Measurements from ENCODE around the gene MAMSTR. TPM values are rescaled to one million over a fixed set of nuclear protein-coding genes. Genes with fewer than 3 reads are reported as not detected.
"Not testable (repeated sequence)": the region's sequence is repeated elsewhere in the genome, so short reads cannot be mapped to it uniquely, and the experiment has no call there.

MAMSTR gene
- total and polyA plus RNA-seq, 4 donors = 0.89 to 6.6 (median 3.3) TPM

DNA sequence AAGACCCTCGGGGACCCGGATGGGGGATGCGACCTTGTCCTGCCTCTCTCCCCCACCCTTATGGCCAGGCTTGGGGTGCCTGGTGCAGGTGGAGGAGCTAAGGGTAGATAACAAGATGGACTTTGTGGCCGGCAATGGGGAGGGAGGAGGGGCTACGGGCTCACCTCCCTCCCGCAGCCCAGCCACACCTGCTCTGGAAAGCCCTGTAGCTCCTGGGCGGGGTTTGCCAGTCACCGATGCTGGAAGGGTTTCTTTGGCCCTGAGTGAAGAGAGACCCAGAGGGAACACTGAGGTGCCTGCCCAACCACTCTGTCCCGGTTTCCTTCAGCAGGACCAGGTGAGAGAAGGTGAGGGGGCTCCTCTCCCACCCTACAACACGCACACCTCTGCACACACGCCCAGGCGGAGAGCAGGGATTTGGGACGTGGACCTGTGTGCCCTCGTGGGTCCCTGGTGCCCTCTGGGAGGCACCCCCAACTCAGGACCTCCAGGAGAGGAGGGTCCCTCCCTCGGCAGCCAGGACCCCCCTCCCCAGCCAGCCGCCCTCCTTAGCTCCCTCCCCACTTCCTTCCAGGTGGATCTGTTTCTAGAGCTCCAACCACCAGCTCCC lies 23.7 kb downstream of the MAMSTR start, which contains the start of gene FUT2:
TSS of gene FUT2 (plus strand) at position 229 of the 610 bp plus-strand sequence. CDS start 6,986 bp downstream, outside the sequence.
- 28% methylated on average over 11 of the region's 16 CpGs for WGBS (ENCODE audit: insufficient coverage)
- Histone ChIP-seq H3K27me3 (ENCODE audit: control insufficient read depth, insufficient read depth, low read length) (peaks cover 24% of the 10 kb centered on the region), H3K9me3 (ENCODE audit: control insufficient read depth, insufficient read depth, low read length) (no peaks in the 10 kb centered on the region), H3K27ac (ENCODE audit: low read depth, low read length) (no peak within 1 kb of the TSS), H3K4me3 (ENCODE audit: low read depth, low read length) (no peak within 1 kb of the TSS), H3K4me1 (ENCODE audit: control insufficient read depth, insufficient read depth, low read length) (peaks cover 12% of the 10 kb centered on the region), H3K36me3 (ENCODE audit: control insufficient read depth, insufficient read depth, low read length) (no peaks in the 10 kb centered on the region)
- DNase-seq (ENCODE audit: low read depth in 4 of 6, low spot score in 6 of 6) = no peak

DNA sequence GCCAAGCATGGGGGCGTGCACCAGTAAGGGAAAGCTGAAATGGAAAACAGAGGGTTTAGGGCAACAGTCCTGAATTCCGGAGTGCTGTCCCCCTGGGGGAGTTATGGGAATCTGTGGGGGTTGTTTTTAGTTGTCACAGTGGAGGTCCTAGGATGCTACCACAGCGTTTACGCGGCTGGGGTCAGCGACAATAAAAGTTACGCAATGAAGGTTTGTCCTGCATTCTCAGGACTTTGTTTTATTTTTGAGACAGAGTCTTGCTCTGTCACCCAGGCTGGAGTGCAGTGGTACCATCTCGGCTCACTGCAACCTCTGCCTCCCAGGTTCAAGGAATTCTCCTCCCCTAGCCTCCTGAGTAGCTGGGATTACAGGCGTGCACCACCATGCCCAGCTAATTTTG lies 25.9 kb downstream of the MAMSTR start:
- H3K9me3 ChIP-seq (ENCODE audit: control insufficient read depth, insufficient read depth, low read length); H3K27ac ChIP-seq (ENCODE audit: low read depth, low read length); H3K4me3 ChIP-seq (ENCODE audit: low read depth, low read length); DNase-seq (ENCODE audit: low read depth in 4 of 6, low spot score in 6 of 6); H3K36me3 ChIP-seq (ENCODE audit: control insufficient read depth, insufficient read depth, low read length): not testable (repeated sequence)
- Histone ChIP-seq H3K27me3 (ENCODE audit: control insufficient read depth, insufficient read depth, low read length) (peaks cover 24% of the 10 kb centered on the region), H3K4me1 (ENCODE audit: control insufficient read depth, insufficient read depth, low read length) (peaks cover 12% of the 10 kb centered on the region)
- 84% methylated on average over 7 of the region's 9 CpGs for whole genome bisulfite sequencing (ENCODE audit: insufficient coverage)

DNA sequence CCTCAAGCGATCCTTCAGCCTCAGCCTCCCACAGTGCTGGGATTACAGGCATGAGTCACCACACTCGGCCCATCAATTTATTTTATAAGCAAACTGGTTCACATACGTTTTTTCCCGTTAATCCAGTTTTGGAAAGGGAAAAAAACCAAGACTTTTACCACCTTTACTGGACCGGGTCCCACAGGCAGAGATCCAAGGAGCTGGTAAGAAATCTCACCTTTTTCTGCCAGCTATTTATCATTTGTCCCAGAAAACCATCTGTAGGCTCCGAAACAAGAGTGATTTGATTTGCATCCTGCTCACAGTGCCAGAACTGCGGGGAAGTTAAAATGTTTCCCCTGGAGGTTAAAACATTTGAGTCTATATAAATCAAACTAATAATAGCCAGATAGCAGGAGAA lies 30.1 kb downstream of the MAMSTR start:
- 62% methylated on average over 4 of the region's 7 CpGs for WGBS (ENCODE audit: insufficient coverage)
- Histone ChIP-seq H3K36me3 (ENCODE audit: control insufficient read depth, insufficient read depth, low read length) (no peaks in the 10 kb centered on the region), H3K9me3 (ENCODE audit: control insufficient read depth, insufficient read depth, low read length) (no peaks in the 10 kb centered on the region), H3K27ac (ENCODE audit: low read depth, low read length) (no peak overlapping the region), H3K4me1 (ENCODE audit: control insufficient read depth, insufficient read depth, low read length) (peaks cover 10% of the 10 kb centered on the region), H3K27me3 (ENCODE audit: control insufficient read depth, insufficient read depth, low read length) (no peaks in the 10 kb centered on the region), H3K4me3 (ENCODE audit: low read depth, low read length) (no peak overlapping the region)
- peak in 2 of 6 donors; percentile 54 to 87 for DNase-seq (ENCODE audit: low read depth in 4 of 6, low spot score in 6 of 6)

DNA sequence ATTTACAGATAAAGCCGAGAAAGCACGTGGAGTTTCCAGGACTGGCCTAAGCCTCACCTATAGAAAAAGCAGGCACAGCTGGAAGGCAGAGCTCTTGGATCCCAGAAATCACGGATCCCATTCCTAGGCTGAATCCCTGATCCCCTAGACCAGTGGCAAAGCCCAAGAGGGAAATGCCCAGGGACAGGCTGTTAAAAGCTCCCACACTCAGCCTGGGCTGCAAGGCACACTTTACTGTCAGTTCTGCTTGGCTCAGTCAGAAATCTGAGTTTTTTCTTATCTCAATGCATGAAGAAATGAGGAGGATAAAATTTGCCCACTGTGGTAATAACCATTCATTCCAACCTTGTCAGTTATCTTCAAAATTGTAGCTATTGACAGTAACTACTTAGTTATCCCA lies 31.7 kb downstream of the MAMSTR start:
- H3K4me1 ChIP-seq (ENCODE audit: control insufficient read depth, insufficient read depth, low read length) = peaks cover 25% of the 10 kb centered on the region
- 88% methylated on average over 3 of the region's 3 CpGs for WGBS (ENCODE audit: insufficient coverage)
- H3K9me3 ChIP-seq (ENCODE audit: control insufficient read depth, insufficient read depth, low read length) = no peaks in the 10 kb centered on the region
- no peak overlapping the region for H3K4me3 ChIP-seq (ENCODE audit: low read depth, low read length)
- H3K36me3 ChIP-seq (ENCODE audit: control insufficient read depth, insufficient read depth, low read length) = no peaks in the 10 kb centered on the region
- no peaks in the 10 kb centered on the region for H3K27me3 ChIP-seq (ENCODE audit: control insufficient read depth, insufficient read depth, low read length)
- no peak overlapping the region for H3K27ac ChIP-seq (ENCODE audit: low read depth, low read length)
- DNase-seq (ENCODE audit: low read depth in 4 of 6, low spot score in 6 of 6) = no peak

DNA sequence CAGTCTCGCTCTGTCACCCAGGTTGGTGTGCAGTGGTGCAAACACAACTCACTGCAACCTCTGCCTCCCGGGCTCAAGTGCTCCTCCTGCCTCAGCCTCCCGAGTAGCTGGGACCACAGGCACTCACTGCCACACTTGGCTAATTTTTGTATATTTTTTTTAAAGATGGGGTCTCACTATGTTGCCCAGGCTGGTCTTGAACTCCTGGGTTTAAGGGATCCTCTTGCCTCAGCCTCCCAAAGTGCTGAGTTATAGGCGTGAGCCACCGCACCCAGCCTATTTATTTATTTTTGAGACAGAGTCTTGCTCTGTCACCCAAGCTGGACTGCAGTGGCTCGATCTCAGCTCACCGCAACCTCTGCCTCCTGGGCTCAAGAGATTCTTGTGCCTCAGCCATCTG lies 32.9 kb downstream of the MAMSTR start:
- not testable (repeated sequence) for H3K27me3 ChIP-seq (ENCODE audit: control insufficient read depth, insufficient read depth, low read length); H3K27ac ChIP-seq (ENCODE audit: low read depth, low read length); DNase-seq (ENCODE audit: low read depth in 4 of 6, low spot score in 6 of 6); H3K4me3 ChIP-seq (ENCODE audit: low read depth, low read length); H3K9me3 ChIP-seq (ENCODE audit: control insufficient read depth, insufficient read depth, low read length); H3K36me3 ChIP-seq (ENCODE audit: control insufficient read depth, insufficient read depth, low read length)
- peaks cover 25% of the 10 kb centered on the region for H3K4me1 ChIP-seq (ENCODE audit: control insufficient read depth, insufficient read depth, low read length)
- 93% methylated on average over 6 of the region's 7 CpGs for WGBS (ENCODE audit: insufficient coverage)

DNA sequence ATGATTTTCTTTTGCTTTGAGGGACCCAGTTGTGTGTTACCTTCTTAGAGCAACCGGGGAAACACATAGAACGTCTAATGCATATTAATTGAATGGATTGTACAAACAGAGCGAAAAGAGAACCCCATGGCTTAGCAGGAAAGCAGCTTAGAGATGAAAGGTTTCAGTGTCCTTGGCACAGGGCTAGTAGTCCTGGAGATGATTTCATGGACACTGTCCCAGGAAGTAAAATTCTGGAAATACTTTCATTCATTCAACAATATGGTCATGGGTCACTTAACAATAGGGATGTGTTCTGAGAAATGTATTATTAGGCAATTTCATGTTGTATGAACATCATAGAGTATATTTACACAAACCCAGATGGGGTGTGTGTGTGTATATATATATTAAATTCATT lies 33.4 kb downstream of the MAMSTR start:
- Histone ChIP-seq H3K9me3 (ENCODE audit: control insufficient read depth, insufficient read depth, low read length) (no peaks in the 10 kb centered on the region), H3K36me3 (ENCODE audit: control insufficient read depth, insufficient read depth, low read length) (no peaks in the 10 kb centered on the region), H3K4me1 (ENCODE audit: control insufficient read depth, insufficient read depth, low read length) (peaks cover 25% of the 10 kb centered on the region), H3K27me3 (ENCODE audit: control insufficient read depth, insufficient read depth, low read length) (no peaks in the 10 kb centered on the region), H3K27ac (ENCODE audit: low read depth, low read length) (peak overlapping the region; percentile 33), H3K4me3 (ENCODE audit: low read depth, low read length) (no peak overlapping the region)
- WGBS (ENCODE audit: insufficient coverage) = 40% methylated on average over 2 of the region's 3 CpGs
- peak in 2 of 6 donors; percentile 44 to 57 for DNase-seq (ENCODE audit: low read depth in 4 of 6, low spot score in 6 of 6)

DNA sequence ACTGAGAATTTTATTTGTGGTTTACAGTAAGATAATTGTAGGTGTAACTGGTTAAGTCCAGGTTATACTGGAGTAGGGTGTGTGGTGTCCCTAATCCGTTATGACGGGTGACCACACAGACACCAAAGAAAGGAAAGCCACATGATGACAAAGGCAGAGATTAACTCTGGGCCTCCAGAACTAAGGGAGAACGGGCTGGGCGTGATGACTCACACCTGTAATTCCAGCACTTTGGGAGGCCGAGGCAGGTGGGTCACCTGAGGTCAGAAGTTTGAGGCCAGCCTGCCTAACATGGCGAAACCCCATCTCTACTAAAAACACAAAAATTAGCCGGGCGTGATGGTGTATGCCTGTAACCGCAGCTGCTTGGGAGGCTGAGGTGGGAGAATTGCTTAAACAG lies 33.9 kb downstream of the MAMSTR start:
- 88% methylated on average over 4 of the region's 9 CpGs for WGBS (ENCODE audit: insufficient coverage)
- Histone ChIP-seq H3K4me1 (ENCODE audit: control insufficient read depth, insufficient read depth, low read length) (peaks cover 25% of the 10 kb centered on the region), H3K27me3 (ENCODE audit: control insufficient read depth, insufficient read depth, low read length) (no peaks in the 10 kb centered on the region), H3K9me3 (ENCODE audit: control insufficient read depth, insufficient read depth, low read length) (no peaks in the 10 kb centered on the region), H3K4me3 (ENCODE audit: low read depth, low read length) (no peak overlapping the region), H3K36me3 (ENCODE audit: control insufficient read depth, insufficient read depth, low read length) (peaks cover 3% of the 10 kb centered on the region), H3K27ac (ENCODE audit: low read depth, low read length) (peak overlapping the region; percentile 33)
- no peak for DNase-seq (ENCODE audit: low read depth in 4 of 6, low spot score in 6 of 6)

DNA sequence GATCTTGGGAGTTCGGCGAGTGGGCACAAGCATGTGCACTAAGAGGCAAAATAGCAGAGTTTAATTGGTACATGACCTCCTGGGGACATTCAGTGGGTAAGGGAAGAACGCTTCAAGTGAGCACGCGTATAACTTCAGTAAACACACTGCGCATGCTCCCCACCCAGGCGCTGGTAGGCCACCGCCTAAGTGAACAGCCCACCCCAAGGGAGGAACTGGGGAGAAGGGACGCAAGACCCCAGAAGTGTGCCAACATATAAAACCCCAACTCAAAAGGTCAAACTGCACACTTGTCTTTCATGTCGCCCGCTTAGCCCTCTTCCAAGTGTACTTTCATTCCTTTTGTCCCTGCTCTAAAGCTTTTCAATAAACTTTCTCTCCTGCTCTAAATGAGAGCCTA lies 36.2 kb downstream of the MAMSTR start:
- DNase-seq (ENCODE audit: low read depth in 4 of 6, low spot score in 6 of 6) = peak; percentile 63 to 94 (median 74)
- 13% methylated on average over 11 of the region's 11 CpGs for WGBS (ENCODE audit: insufficient coverage)
- Histone ChIP-seq H3K4me1 (ENCODE audit: control insufficient read depth, insufficient read depth, low read length) (peaks cover 25% of the 10 kb centered on the region), H3K4me3 (ENCODE audit: low read depth, low read length) (peak overlapping the region; percentile 3), H3K27me3 (ENCODE audit: control insufficient read depth, insufficient read depth, low read length) (no peaks in the 10 kb centered on the region), H3K27ac (ENCODE audit: low read depth, low read length) (peak overlapping the region; percentile 58), H3K9me3 (ENCODE audit: control insufficient read depth, insufficient read depth, low read length) (no peaks in the 10 kb centered on the region), H3K36me3 (ENCODE audit: control insufficient read depth, insufficient read depth, low read length) (peaks cover 7% of the 10 kb centered on the region)

DNA sequence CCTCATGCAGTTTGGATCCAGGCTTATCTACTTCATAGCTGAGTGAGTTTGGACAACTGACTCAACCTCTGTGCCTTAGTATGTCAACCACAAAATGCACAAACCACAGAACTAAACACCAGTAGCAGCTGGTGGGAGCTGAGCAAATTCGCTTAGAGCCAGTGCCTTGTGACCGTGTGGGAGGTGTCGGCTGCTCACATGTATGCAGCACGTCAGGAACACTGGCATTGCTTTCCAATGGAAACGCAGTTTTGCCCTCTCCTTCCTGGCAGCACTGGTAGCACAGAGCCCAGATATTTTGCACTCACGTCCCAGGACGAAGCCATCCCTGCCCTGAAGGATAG lies 38.4 kb downstream of the MAMSTR start:
- Histone ChIP-seq H3K9me3 (ENCODE audit: control insufficient read depth, insufficient read depth, low read length) (no peaks in the 10 kb centered on the region), H3K36me3 (ENCODE audit: control insufficient read depth, insufficient read depth, low read length) (peaks cover 7% of the 10 kb centered on the region), H3K4me3 (ENCODE audit: low read depth, low read length) (no peak overlapping the region), H3K27ac (ENCODE audit: low read depth, low read length) (no peak overlapping the region), H3K4me1 (ENCODE audit: control insufficient read depth, insufficient read depth, low read length) (peaks cover 25% of the 10 kb centered on the region), H3K27me3 (ENCODE audit: control insufficient read depth, insufficient read depth, low read length) (no peaks in the 10 kb centered on the region)
- WGBS (ENCODE audit: insufficient coverage) = 87% methylated on average over 7 of the region's 7 CpGs
- no peak for DNase-seq (ENCODE audit: low read depth in 4 of 6, low spot score in 6 of 6)

DNA sequence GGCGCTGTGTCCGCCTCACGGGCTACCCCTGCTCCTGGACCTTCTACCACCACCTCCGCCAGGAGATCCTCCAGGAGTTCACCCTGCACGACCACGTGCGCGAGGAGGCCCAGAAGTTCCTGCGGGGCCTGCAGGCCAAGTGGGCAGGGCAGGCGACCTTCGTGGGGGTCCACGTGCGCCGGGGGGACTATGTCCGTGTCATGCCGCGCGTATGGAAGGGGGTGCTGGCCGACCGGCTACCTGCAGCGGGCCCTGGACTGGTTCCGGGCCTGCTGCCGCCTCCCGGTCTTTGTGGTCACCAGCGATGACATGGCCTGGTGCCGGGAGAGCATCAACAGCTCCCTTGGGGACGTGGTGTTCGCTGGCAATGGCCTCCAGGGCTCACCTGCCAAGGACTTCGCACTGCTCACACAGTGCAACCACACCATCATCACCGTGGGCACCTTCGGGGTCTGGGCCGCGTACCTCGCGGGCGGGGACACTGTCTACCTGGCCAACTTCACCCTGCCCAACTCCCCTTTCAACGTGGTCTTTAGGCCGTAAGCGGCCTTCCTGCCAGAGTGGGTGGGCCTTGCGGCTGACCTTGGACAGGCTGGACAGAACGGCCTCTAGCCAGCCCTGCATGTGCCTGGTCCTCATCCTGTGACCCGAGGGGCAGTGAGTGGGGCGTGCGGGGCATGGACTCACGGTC lies 38.9 kb downstream of the MAMSTR start:
- WGBS (ENCODE audit: insufficient coverage) = 94% methylated on average over 45 of the region's 45 CpGs
- peaks cover 7% of the 10 kb centered on the region for H3K36me3 ChIP-seq (ENCODE audit: control insufficient read depth, insufficient read depth, low read length)

More for the DNA sequence above, 38.9 kb downstream of the MAMSTR start:
- H3K4me1 ChIP-seq (ENCODE audit: control insufficient read depth, insufficient read depth, low read length) = peaks cover 26% of the 10 kb centered on the region
- no peaks in the 10 kb centered on the region for H3K9me3 ChIP-seq (ENCODE audit: control insufficient read depth, insufficient read depth, low read length)
- H3K27me3 ChIP-seq (ENCODE audit: control insufficient read depth, insufficient read depth, low read length) = no peaks in the 10 kb centered on the region
- no peak overlapping the region for H3K4me3 ChIP-seq (ENCODE audit: low read depth, low read length)
- DNase-seq (ENCODE audit: low read depth in 4 of 6, low spot score in 6 of 6) = no peak
- no peak overlapping the region for H3K27ac ChIP-seq (ENCODE audit: low read depth, low read length)

Measured in spinal cord (tissue), 10 donors.